ENCODE data around the gene SWSAP1.

GRCh38 chr19:11363881-11364280 lies 10.6 kb upstream of the SWSAP1 start:
- no peak for TF ChIP-seq ELF4 (CRISPR knock-in tag; IDR thresholded peaks at IDR 0.05; ENCODE audit: low read depth)
- TF ChIP-seq ZNF263 (CRISPR knock-in tag; IDR thresholded peaks at IDR 0.05; ENCODE audit: low read depth): no peak
- TF ChIP-seq CTCF (IDR thresholded peaks at IDR 0.05): no peak
- no peak for TF ChIP-seq TEAD1 (CRISPR knock-in tag; IDR thresholded peaks at IDR 0.05)
- no peak for TF ChIP-seq ZNF317 (CRISPR knock-in tag; IDR thresholded peaks at IDR 0.05; ENCODE audit: borderline replicate concordance, low read depth)
- no peak for TF ChIP-seq E2F5 (CRISPR knock-in tag; IDR thresholded peaks at IDR 0.05)
- no peak for TF ChIP-seq AFF4 (CRISPR knock-in tag; IDR thresholded peaks at IDR 0.05; ENCODE audit: borderline replicate concordance)
- TF ChIP-seq ZNF138 (CRISPR knock-in tag; conservative IDR thresholded peaks at IDR 0.05): no peak
- no peak for TF ChIP-seq TP53 (CRISPR knock-in tag; IDR thresholded peaks at IDR 0.05)

Measured in WTC11 (cell line).